HS-5 (cell line): ENCODE measurements around the gene TNRC6A.
"Not testable (repeated sequence)": the region's sequence is repeated elsewhere in the genome, so short reads cannot be mapped to it uniquely, and the experiment has no call there.

ENCODE experiments used
- DNase-seq: peaks from one replicate; pipeline ENCODE4 v3.0.0-alpha.2; 2012; ENCODE audit warnings: low read depth

The TNRC6A gene

GRCh38 chr16:24729243-24729950, at the start of gene TNRC6A:
TNRC6A (plus strand) TSS chr16:24729651; CDS start chr16:24729842, 191 bp downstream.
- DNase-seq, result peak; percentile 63

GRCh38 chr16:24681793-24682192, 47.7 kb upstream of the TNRC6A start:
- DNase-seq, result no peak

DNA sequence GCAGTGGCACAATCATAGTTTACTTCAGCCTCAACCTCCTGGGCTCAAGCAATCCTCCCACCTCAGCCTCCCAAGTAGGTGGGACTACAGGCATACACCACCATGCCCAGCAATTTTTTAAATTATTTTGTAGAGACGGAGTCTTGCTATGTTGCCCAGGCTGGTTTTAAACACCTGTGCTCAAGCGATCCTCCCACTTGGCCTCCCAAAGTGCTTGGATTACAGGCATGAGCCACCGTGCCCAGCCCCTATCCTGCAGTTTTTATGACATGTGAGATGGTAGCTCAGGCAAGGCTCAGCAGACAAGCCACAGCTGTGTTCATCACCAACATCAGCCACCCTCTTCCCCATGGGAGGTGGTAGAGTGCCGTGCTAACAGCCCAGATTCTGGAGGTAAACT, 46.2 kb upstream of the TNRC6A start:
- DNase-seq, result no peak

DNA sequence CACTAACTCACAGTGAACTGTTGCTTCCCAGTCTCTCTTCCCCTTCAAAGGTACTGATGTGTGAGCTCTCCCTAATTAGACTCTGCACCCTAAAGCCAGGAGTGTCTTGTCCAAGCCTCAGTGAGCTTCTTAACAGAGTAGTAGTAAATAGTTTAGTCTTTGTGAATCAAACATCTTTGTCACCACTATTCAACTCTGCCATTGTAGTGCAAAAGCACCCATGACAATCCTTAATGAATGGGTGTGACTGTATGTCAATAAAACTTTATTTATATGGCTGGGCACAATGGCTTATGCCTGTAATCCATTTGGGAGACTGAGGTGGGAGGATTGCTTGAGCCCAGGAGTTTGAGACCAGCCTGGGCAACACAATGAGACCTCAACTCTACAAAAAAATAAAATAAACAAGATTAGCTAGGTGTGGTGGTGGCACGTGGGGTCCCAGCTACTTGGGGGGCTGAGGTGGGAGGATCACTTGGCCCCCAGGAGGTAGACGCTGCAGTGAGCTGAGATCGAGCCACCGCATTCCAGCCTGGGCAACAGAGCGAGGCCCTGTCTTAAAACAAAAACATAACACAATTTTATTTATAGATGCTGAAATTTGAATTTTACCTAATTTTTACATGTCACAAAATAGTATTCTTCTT, 45.5 kb upstream of the TNRC6A start:
- no peak for DNase-seq

DNA sequence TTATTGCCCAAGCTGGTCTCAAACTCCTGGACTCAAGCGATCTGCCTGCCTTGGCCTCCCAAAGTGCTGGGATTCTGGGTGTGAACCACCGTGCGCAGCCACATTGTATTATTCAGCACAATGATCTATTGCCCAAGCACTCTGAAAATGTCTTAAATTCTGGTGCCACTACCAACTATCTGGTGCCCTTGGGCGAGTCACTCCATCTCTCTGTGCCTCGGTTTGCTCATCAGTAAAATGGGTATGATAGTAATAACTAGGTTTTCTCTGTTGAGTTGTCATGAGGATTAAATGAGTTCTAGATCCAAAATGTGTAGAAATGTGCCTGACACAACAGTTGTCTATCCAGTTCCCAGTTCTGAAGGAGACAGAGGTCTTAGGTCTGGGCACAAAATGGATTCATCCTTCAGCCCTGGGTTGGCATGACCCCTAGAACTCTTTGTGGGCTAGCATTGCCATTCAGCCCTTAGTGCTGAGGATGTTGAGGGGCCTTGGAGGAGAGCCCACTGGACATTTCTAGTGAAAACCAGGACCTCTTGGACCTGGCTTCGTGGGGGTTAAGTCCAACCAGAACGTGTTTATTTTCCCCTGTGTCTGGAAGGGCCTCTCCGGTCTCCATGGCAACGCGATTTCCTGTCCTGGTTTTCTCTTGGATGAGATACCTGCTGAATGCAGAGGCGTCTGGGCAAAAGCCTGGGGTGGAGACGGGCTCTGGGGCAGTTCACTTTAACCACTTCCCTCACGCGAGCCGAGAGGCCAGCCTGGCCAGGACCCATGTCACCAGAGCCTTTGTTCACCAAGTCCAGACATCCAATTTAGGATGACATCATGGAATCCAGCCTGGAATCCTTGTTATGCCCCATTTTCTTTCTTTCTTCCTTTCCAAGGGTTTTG, 43.7 kb upstream of the TNRC6A start:
- no peak for DNase-seq

GRCh38 chr16:24686678-24687077, 42.8 kb upstream of the TNRC6A start:
- no peak for DNase-seq

DNA sequence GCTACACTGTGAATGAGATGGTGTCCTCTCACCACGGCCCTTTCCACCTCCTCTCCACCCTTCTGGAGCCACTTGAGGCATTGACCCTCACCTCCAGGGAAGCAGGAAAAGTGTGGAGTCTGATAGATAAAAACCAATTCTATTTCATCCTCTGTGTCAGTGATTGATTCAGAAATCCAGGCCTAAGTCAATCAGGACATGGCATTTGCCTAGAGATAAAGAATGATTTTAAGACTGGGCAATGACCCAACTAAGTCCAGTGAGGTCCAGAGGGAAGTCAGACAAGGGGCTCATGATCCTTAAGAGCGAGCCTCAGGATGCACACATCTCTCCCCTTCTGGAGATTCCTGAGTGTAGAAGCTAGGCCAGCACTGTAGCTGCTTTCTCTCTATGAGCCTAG, 41.1 kb upstream of the TNRC6A start:
- no peak for DNase-seq

GRCh38 chr16:24689128-24689527, 40.3 kb upstream of the TNRC6A start:
- DNase-seq, result no peak

DNA sequence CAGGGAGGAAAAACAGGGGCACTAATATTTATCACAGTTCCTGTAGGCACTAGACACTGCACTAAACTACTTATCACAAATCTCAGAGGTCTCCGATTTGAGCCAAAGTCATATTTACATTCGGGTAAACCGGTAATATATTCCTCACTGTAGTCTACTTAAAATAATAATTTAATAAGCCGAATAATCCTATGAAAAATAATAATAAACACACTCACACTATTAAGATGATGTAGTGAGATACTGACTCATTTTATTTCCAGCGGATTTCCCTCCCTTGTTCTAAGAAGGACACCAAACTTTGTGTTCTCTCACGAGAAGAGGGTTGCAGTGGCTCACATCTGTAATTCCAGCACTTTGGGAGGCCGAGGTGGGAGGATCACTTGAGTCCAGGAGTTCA, 36.6 kb upstream of the TNRC6A start:
- DNase-seq, result no peak

DNA sequence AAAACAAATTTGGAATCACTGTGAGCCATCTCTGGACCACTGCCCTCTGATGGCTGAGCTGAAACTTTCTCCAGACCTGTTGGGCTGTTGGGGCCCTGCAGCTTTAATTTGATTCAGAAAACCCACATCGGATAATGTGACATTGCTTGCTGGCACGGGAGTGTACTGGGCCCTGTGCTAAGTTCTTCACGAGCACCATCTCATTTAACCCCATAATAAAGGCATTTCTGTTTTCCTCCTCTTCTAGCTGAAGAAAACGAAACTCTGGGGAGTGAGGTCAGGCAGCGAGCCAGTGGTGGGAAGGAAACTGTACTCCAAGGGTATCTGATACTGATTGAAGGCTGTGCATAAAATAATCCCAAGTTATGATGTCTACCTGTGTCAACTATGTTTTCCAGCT, 34.5 kb upstream of the TNRC6A start:
- no peak for DNase-seq

DNA sequence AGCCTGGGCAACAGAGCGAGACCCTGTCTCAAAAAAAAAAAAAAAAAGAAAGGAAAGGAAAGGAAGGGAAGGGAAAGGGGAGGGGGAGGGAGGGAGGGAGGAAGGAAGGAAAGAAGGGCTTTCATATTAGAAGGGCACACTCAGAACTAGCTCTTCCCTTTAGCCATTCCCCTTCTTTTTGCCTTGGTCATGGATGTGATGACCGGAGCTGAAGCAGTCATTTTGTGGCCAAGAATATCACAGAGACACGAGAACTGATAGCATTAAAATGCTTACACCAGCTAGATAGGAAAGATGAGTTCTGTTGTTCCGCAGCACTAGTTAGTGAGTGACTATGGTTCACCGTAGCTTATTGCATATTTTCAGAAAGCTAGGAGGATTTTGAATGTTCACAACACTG, 32.8 kb upstream of the TNRC6A start:
- DNase-seq, result no peak

GRCh38 chr16:24698308-24698707, 31.1 kb upstream of the TNRC6A start:
- DNase-seq, result no peak

GRCh38 chr16:24699151-24699723, 30.2 kb upstream of the TNRC6A start:
- DNase-seq, result no peak

DNA sequence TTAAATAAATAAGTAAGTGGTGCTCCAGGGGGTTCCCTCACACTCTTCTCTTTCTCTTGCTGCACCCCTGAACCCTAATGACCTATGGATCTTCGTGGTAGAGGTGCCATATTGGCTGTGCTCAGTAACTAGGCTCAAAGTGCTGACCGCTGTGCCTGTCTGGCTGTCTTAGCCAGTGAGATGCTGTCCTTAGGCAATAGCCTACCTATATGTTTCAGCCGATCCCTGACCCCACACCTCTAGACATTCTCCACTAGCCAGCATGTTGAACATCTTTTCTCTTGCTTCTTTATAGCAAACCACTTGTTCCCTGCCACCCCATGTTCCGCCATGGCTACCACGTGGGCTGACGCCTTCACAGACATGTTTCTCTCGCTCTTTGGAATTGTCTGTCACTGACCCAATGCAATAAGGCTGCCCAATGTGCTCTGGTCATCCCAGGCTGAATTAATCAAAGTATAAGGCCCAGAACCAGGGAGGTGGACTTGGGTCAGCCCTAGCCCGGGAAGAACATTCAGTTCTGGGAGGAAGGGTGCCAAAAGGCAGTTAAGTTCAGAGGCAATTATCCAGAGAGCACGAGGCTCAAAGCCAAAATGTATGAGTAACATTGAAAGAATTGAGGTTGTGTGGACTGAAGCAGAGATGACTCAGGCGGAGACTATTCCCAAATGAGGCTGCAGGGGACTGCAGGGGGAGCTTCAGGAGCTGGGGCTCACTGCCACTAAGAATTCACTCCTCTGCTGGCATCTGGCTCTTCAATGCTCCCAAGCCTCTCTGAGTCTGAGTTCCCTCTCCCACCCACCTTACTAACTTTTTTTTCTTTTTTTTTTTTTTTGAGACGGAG, 28.7 kb upstream of the TNRC6A start:
- peak; percentile 99 for DNase-seq

DNA sequence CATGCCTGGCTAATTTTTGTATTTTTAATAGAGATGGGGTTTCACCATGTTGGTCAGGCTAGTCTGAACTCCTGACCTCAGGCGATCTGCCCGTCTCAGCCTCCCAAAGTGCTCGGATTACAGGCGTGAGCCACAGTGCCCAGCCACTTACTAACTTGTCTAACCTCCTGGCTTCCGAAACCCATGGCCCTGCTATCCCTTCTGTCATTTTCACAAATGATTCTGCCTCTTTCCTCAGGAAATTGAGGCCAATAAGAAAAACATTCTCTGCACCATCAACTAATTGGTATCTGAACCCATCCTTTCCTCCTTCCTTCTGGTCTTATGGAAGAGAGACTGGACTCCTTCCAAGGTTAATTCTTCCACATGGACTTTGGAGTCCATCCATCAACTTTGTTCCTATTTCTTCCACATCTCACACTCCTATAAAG, 27.9 kb upstream of the TNRC6A start:
- DNase-seq, result no peak

DNA sequence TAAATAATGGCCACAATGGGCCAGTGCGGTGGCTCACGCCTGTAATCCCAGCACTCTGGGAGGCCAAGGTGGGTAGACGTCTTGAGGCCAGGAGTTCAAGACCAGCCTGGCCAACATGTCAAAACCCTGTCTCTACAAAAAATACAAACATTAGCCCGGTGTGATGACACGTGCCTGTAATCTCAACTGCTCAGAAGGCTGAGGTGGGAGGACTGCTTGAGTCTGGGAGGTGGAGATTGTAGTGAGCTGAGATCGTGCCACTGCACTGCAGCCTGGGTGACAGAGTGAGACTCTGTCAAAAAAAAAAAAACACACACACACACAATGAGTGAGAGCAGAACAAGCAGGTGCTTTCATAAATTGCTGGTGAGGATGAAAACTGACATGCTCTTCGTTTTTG, 21.7 kb upstream of the TNRC6A start:
- not testable (repeated sequence) for DNase-seq

- no peak for DNase-seq
Observed at GRCh38 chr16:24713379-24713778, 16.1 kb upstream of the TNRC6A start.

GRCh38 chr16:24717411-24717810, 12.0 kb upstream of the TNRC6A start:
- no peak for DNase-seq

- DNase-seq, result no peak
Observed at GRCh38 chr16:24718967-24719521, 10.4 kb upstream of the TNRC6A start.

- no peak for DNase-seq
Observed at GRCh38 chr16:24721830-24722238, 7.6 kb upstream of the TNRC6A start.

GRCh38 chr16:24723663-24724062, 5.8 kb upstream of the TNRC6A start:
- DNase-seq, result no peak
